Endometrial microvascular endothelial cells (primary cell): Measurements from ENCODE around the gene METTL13. TPM values are rescaled to one million over a fixed set of nuclear protein-coding genes. Genes with fewer than 3 reads are reported as not detected.

Experiments
- in situ Hi-C: cut with HindIII; loops from 2 replicates; pipeline ENCODE4 v1.10.0; 2017; ENCODE audit warnings: low sequenced_read_pairs, low pct_unique_long_range_greater_than_20kb; ENCODE audit errors: inconsistent ontology term
- total RNA-seq: library from RNA; depleted of rRNA; stranded (reverse); fragments of >200 nt; gene quantifications from one replicate; pipeline ENCODE4 v1.2.3, GENCODE V29; 2015; ENCODE audit errors: inconsistent ontology term

The METTL13 gene
- total RNA-seq, 1 donor from 2014 or later: 33.1 TPM

DNA sequence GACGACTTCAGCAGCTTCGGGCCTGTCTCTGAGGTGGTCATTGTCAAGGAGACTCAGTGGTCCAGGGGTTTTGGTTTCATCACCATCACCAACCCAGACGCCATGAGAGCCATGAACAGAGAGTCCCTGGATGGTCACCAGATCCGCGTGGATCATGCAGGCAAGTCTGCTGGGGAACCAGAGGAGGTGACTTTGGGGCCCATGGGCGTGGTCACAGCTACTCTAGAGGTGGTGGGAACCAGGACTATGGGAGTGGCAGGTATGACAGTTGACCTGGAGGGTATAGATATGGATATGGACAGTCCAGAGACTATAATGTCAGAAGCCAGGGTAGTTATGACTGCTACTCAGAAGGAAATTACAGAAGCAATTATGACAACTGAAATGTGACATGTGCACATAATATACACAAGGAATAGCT, 19.3 kb upstream of the METTL13 start:
- in situ Hi-C loops: no loop called here

DNA sequence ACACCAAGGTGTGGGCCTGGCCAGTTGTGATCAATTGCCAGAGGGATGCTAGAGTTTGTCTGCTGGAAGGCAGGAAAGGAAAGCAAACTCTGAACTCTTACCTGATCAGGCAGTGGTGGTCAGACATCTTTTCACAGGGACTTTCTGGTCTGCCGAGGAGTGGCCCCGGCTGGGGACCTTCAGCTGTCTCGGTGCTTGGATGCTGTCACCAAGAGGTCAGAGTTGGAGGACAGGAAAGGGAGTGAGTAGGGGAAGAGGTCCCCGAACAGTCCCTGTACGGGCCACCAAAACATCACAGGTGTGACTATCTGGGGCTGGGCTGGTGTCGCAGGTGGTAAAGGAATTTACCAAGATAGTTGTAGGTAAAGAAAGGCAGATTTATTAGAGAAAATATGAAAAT, 17.7 kb upstream of the METTL13 start:
- in situ Hi-C loops: no loop called here

- in situ Hi-C loops: no loop called here
These were observed 12.3 kb upstream of the METTL13 start for GRCh38 chr1:171769171-171769570.

- in situ Hi-C loops: no loop called here
These were observed 11.7 kb upstream of the METTL13 start for GRCh38 chr1:171769754-171770153.

DNA sequence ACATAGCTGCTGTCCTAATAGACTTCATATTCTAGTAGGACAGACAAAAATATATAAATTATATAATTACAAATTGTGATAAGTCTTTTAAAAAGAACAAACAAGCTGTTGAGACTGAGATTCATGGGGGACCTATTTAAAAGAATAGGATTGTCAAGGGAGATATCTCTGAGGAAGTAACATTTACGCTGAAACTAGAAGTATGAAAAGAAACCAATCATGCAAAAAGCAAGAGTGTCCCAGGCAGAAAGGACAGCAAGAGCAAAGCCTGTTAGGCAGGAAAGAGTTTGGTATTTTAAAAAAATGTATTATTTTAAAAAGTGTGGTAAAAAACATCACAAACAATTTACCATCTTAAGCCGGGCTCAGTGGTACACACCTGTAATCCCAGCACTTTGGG, 9.1 kb upstream of the METTL13 start:
- in situ Hi-C loops: no loop called here

DNA sequence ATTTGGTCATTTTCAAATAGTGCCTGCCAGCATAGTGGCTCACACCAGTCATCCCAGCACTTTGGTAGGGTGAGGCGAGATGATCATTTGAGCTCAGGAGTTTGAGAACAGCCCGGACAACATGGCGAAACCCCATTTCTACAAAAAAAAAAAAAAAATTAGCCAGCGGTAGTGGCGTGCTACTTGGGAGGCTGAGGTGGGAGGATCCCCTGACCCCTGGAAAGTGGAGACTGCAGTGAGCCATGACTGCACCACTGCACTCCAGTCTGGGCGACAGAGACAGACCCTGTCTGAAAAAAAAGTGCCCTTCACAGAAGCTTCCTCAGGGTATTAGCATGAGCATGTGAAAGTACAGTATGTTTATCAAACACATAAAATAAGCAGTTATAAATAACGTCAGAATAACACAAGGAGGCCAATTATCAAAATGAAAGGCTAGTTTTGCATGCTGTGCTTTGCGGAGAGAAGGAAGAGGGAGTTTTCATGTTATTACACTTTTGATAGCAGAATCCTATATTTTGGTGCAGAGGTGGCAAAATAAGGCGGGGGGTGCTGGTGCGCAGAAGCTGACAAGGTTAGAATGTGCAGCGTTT, 781 bp upstream of the METTL13 start:
- in situ Hi-C loops: no loop called here

DNA sequence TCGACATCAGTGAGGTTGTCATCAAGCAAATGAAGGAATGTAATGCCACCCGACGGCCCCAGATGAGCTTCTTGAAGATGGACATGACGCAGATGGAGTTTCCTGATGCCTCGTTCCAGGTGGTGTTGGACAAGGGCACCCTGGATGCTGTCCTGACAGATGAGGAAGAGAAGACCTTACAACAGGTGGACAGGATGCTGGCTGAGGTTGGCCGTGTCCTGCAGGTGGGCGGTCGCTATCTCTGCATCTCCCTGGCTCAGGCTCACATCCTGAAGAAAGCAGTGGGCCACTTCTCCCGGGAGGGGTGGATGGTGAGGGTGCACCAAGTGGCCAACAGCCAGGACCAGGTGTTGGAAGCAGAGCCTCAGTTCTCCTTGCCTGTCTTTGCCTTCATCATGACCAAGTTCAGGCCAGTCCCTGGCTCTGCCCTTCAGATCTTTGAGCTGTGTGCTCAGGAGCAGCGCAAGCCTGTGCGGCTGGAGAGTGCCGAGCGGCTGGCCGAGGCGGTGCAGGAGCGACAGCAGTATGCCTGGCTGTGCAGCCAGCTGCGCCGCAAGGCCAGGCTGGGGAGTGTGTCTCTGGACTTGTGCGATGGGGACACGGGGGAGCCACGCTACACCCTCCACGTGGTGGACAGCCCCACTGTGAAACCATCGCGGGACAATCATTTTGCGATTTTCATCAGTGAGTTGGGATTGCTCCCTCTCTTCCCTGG, 2.5 kb downstream of the METTL13 start:
- in situ Hi-C loops: no loop called here

GRCh38 chr1:171784784-171785183, 3.3 kb downstream of the METTL13 start:
- in situ Hi-C loops: no loop called here

GRCh38 chr1:171785766-171786165, 4.3 kb downstream of the METTL13 start:
- in situ Hi-C loops: no loop called here

DNA sequence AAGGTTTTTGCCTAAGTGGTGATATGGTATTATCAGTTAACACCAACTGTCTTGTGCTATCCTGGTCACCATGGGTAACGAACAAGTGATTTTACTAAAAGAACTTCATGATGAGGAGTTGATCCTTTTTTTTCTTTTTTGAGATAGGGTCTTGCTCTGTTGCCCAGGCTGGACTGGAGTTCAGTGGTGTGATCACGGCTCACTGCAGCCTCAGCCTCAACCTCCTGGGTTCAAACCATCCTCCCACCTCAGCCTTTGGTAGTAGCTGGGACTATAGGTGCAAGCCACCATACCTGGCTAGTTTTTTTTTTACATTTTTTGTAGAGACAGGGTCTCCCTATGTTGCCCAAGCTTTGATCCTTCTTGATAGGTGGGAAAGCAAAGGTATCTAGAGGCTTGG, 5.1 kb downstream of the METTL13 start:
- in situ Hi-C loops: no loop called here

DNA sequence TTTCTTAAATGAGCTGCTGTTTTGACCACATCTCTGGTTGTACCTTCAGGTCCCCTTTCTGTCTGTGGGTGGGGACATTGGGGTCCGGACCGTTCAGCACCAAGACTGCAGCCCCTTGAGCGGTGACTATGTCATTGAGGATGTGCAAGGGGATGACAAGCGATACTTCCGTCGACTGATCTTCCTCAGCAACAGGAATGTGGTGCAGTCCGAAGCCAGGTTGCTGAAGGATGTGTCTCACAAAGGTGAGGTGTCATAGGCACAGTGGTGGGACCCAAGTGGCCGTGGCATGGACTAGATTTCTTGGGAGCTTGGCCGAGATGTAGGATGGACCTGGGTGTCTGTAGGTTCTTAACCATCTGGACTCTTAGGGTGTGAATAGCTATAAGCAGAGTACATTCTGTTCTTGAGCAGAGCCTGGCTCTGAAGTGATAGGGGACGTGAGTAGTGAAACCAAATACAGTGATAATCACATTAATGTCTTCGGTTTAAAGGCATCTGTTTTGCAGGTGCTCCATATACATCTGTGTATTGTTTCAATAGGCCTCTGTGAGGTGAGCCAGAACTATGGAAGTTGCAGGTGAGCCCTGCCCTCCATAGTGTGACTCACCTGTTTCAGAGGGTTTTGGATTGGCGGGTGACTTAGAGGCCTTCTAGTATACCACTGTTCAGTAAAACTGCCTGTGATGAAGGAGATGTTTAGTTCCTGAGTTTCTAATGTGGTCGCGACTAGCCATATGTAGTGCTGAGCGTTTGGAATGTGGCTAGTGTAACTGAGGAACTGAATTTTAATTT, 6.4 kb downstream of the METTL13 start:
- in situ Hi-C loops: no loop called here

DNA sequence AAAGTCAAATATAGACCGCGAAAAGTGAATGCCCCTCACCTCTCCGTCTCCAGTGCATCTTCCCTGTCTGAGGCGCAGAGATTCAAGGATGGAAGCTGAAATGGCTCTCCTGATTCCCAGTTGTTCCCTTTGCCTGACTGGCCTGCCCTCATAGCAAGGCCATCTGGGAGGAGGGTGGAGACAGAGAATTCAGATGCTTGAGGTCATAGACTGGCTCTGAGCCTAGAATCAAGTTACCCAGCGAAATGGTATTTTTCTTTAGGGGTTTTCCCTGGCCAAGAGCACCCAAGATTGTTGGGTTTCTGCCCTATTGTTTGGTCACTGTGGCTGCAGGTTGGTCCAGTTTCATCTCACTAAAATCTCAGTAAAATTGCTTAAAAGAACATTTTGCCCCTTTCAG, 7.2 kb downstream of the METTL13 start:
- in situ Hi-C loops: no loop called here

- in situ Hi-C loops: no loop called here
These were observed 8.9 kb downstream of the METTL13 start for GRCh38 chr1:171790318-171790717.

DNA sequence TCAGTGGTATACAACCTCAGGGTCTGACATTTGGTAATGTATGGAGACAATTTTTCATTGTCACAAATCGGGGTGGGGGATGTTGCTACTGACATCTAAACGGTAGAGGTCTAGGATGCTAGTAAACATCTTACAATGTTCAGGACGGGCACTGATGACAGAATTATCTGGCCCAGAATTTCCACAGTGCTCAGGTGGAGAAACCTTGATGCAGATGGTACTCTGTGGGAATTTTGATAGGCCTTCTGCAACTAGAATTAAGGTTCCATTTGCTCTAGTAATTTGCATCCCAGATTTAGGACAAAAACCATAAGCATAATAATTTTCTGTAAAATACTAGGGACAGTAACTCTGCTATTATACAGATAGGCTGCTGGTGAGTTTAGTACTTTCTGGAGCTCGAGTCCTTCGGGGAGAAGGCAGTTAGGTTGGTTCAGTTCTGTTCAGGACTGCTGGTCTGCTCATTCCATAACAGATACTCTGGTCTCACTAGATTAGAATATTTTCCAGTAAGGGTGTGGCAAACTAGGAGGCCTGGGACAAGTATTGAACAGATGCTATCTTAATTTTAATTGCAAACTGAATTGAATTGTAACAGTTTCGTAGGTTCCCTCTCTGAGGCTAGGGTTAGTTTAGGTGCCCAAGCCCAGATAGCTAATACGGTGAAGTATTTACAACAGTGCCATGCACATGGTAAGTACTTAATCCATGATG, 11.4 kb downstream of the METTL13 start:
- in situ Hi-C loops: no loop called here

DNA sequence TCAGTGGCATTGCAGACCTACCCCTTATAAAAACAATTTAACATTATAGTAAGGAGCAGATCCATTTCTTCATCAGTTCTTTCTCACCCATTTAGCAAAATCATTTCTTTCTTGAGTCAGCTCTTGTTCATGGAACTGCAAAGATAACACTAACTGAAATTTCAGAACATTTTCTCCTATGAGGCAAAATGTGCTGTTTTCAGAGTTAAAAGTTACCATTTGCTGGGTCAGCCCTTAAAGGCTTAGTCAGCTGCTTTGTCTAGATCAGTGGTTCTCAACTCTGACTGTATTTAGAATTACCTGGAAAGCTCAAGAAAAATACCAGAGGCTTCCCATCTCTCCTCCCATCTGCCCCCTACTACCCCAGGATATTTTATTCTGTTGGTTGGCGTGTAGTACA, 12.2 kb downstream of the METTL13 start:
- in situ Hi-C loops: no loop called here

DNA sequence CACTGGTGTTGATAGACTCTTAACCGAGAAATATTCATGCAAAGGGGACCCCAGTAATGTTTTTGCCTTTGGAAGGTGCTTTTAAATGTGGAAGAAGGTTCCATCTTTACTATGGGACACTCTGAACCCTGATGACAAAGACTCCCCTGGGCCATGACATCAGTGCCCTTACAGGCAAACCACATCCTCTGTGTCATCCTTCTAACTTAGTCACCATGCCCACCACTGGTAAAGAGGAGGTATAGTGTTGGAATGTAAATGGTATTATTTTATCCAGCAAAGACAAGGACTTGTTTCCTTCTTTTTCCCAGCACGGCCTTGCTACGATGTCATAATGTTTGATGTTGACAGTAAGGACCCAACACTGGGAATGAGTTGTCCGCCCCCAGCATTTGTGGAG, 12.6 kb downstream of the METTL13 start:
- in situ Hi-C loops: no loop called here

GRCh38 chr1:171796592-171796991, 15.1 kb downstream of the METTL13 start:
- in situ Hi-C loops: no loop called here

- in situ Hi-C loops: no loop called here
These were observed 16.9 kb downstream of the METTL13 start for GRCh38 chr1:171798311-171798710.

DNA sequence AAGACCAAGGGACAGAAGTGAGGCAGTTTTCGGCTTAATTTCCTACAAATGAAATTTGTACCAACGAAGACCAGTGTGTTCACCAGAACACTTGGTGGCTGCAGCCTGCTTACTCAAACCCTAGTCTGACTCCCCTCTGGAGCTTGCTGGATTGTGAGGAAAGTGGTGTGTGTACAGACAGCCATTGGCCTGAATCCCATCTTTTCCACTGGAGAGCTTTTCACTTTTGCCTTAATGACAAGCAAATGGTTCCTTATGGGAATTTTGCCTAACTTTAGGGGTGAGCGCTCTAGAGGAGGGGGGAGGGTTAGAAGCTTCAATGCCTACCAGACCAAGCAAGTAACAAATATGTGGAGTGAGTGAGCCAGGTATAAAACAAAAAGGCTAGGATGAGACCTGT, 17.3 kb downstream of the METTL13 start:
- in situ Hi-C loops: no loop called here
